Activated CD8-positive, alpha-beta memory T cell treated with anti-CD3 and anti-CD28 coated beads for 24 hours (primary cell): ENCODE measurements around the gene AKR1C8.

ENCODE experiments used
- DNase-seq: peaks from one replicate; pipeline ENCODE4 v3.0.0-alpha.2; 2020

AKR1C8 gene

DNA sequence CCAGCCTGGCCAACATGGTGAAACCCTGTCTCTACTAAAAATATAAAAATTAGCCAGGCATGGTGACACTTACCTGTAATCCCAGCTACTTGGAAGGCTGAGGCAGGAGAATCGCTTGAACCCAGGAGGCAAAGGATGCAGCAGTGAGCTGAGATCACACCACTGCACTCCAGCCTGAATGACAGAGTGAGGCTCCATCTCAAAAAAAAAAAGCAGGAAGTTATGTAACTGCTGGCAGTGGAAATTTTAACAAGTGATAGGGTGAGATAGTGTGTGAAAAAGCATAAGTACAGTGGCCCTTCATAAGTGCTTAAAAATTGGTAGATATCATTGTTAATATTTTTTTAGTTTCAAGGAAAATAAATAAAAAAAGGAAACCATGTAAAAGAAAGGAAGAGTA lies 78.4 kb downstream of the AKR1C8 start:
- no peak for DNase-seq

DNA sequence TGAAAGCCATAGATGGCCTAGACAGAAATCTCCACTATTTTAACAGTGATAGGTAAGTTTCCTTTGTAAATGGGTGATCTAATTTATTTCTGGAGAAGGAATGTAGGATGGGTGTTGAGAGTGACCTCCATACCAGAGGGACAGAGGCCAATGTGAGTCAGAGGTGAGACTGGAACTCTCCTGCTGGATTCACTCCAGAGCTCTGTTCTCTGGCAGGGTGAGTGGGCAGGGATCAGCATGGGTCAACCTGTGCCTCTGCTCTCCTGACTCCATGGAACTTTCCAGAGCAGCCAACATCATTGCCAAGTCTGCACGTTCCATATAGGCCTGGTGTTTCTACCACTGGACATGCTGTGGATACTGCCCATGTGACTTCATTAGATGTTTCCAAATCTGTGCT lies 79.3 kb downstream of the AKR1C8 start:
- DNase-seq = no peak
